ENCODE results near the gene BAZ1B. TPM values are rescaled to one million over a fixed set of nuclear protein-coding genes. Genes with fewer than 3 reads are reported as not detected.
"Not testable (repeated sequence)": the region's sequence is repeated elsewhere in the genome, so short reads cannot be mapped to it uniquely, and the experiment has no call there.

Gene BAZ1B
- total and polyA plus RNA-seq, 4 experiments from 2014 or later: 5.8 to 78.6 (median 52.2) TPM

GRCh38 chr7:73423519-73424488 lies 98.3 kb downstream of the BAZ1B start:
- DNase-seq: no peak
- H3K36me3 Mint-ChIP-seq: no peaks in the 10 kb centered on the region
- H3K4me1 Mint-ChIP-seq: peaks cover 0 to 5% (median under 1%) of the 10 kb centered on the region in 4 donors
- Histone ChIP-seq H3K4me1 (ENCODE audit: insufficient read depth, low read length) (no peaks in the 10 kb centered on the region), H3K36me3 (ENCODE audit: insufficient read depth, low read length) (no peaks in the 10 kb centered on the region), H3K9me3 (ENCODE audit: control insufficient read depth in 1 of 2, low read length in 2 of 2) (no peaks in the 10 kb centered on the region), H3K27me3 (ENCODE audit: insufficient read depth, low read length) (no peaks in the 10 kb centered on the region), H3K4me3 (ENCODE audit: low read length in 2 of 2) (no peak overlapping the region), H3K27ac (ENCODE audit: low read depth, low read length) (no peak overlapping the region)
- H3K9me3 Mint-ChIP-seq: no peaks in the 10 kb centered on the region
- peaks cover 0 to 4% of the 10 kb centered on the region in 2 donors for H3K27me3 Mint-ChIP-seq
- H3K27ac Mint-ChIP-seq: no peak overlapping the region
- CTCF ChIA-PET (ENCODE audit: partially characterized antibody): interaction anchor here (0.8 kb wide), 1 partner anchor 28 kb away, joined by 3 read pairs; no protein-coding TSS in a partner anchor
- H3K4me3 Mint-ChIP-seq: no peak overlapping the region
- intact Hi-C loops (cut with micrococcal nuclease): no loop called here
- POLR2A ChIA-PET (ENCODE audit: partially characterized antibody): no interaction called here

GRCh38 chr7:73420610-73421009 lies 101.5 kb downstream of the BAZ1B start:
- not testable (repeated sequence) for H3K9me3 ChIP-seq (ENCODE audit: control insufficient read depth in 1 of 2, low read length in 2 of 2)

GRCh38 chr7:73420016-73420415 lies 102.1 kb downstream of the BAZ1B start:
- H3K9me3 Mint-ChIP-seq; CTCF ChIA-PET (ENCODE audit: partially characterized antibody); H3K36me3 Mint-ChIP-seq; H3K27me3 Mint-ChIP-seq; H3K4me1 ChIP-seq (ENCODE audit: insufficient read depth, low read length); POLR2A ChIA-PET (ENCODE audit: partially characterized antibody); H3K4me3 ChIP-seq (ENCODE audit: low read length in 2 of 2); DNase-seq; intact Hi-C loops (cut with micrococcal nuclease); H3K4me1 Mint-ChIP-seq; H3K27me3 ChIP-seq (ENCODE audit: insufficient read depth, low read length); H3K9me3 ChIP-seq (ENCODE audit: control insufficient read depth in 1 of 2, low read length in 2 of 2); H3K36me3 ChIP-seq (ENCODE audit: insufficient read depth, low read length); H3K27ac ChIP-seq (ENCODE audit: low read depth, low read length): not testable (repeated sequence)
- H3K27ac Mint-ChIP-seq: peak overlapping the region in 1 of 7 donors; percentile 21
- peak overlapping the region in 1 of 8 donors; percentile 23 for H3K4me3 Mint-ChIP-seq

More at GRCh38 chr7:73420610-73421009, 101.5 kb downstream of the BAZ1B start:
- H3K9me3 Mint-ChIP-seq; H3K4me1 Mint-ChIP-seq; H3K27me3 Mint-ChIP-seq; DNase-seq; H3K27me3 ChIP-seq (ENCODE audit: insufficient read depth, low read length); H3K4me3 ChIP-seq (ENCODE audit: low read length in 2 of 2); H3K4me3 Mint-ChIP-seq; H3K36me3 Mint-ChIP-seq; H3K4me1 ChIP-seq (ENCODE audit: insufficient read depth, low read length); intact Hi-C loops (cut with micrococcal nuclease); H3K27ac ChIP-seq (ENCODE audit: low read depth, low read length); POLR2A ChIA-PET (ENCODE audit: partially characterized antibody); H3K36me3 ChIP-seq (ENCODE audit: insufficient read depth, low read length); CTCF ChIA-PET (ENCODE audit: partially characterized antibody): not testable (repeated sequence)
- H3K27ac Mint-ChIP-seq: peak overlapping the region in 2 of 7 donors; percentile 29 to 43

- no peak overlapping the region for H3K27ac ChIP-seq (ENCODE audit: low read depth, low read length)
- peaks cover 0 to 5% (median under 1%) of the 10 kb centered on the region in 4 donors for H3K4me1 Mint-ChIP-seq
- H3K4me3 Mint-ChIP-seq: no peak overlapping the region
- POLR2A ChIA-PET (ENCODE audit: partially characterized antibody): no interaction called here
- DNase-seq: no peak
- no peaks in the 10 kb centered on the region for H3K36me3 Mint-ChIP-seq
- intact Hi-C loops (cut with micrococcal nuclease): no loop called here
- H3K9me3 ChIP-seq (ENCODE audit: control insufficient read depth in 1 of 2, low read length in 2 of 2): no peaks in the 10 kb centered on the region
- CTCF ChIA-PET (ENCODE audit: partially characterized antibody): no interaction called here
- no peaks in the 10 kb centered on the region for H3K36me3 ChIP-seq (ENCODE audit: insufficient read depth, low read length)
- H3K9me3 Mint-ChIP-seq: no peaks in the 10 kb centered on the region
- peaks cover 1% of the 10 kb centered on the region in 2 donors for H3K27me3 Mint-ChIP-seq
- no peak overlapping the region for H3K4me3 ChIP-seq (ENCODE audit: low read length in 2 of 2)
- no peaks in the 10 kb centered on the region for H3K4me1 ChIP-seq (ENCODE audit: insufficient read depth, low read length)
- no peaks in the 10 kb centered on the region for H3K27me3 ChIP-seq (ENCODE audit: insufficient read depth, low read length)
- H3K27ac Mint-ChIP-seq: no peak overlapping the region
These were observed 103.9 kb downstream of the BAZ1B start for GRCh38 chr7:73418113-73418703.

- H3K36me3 Mint-ChIP-seq; CTCF ChIA-PET (ENCODE audit: partially characterized antibody); H3K9me3 Mint-ChIP-seq; H3K27ac Mint-ChIP-seq; H3K4me3 Mint-ChIP-seq; H3K27ac ChIP-seq (ENCODE audit: low read depth, low read length); H3K36me3 ChIP-seq (ENCODE audit: insufficient read depth, low read length); H3K4me1 Mint-ChIP-seq; POLR2A ChIA-PET (ENCODE audit: partially characterized antibody); H3K27me3 Mint-ChIP-seq; H3K9me3 ChIP-seq (ENCODE audit: control insufficient read depth in 1 of 2, low read length in 2 of 2); intact Hi-C loops (cut with micrococcal nuclease); H3K4me3 ChIP-seq (ENCODE audit: low read length in 2 of 2); DNase-seq; H3K4me1 ChIP-seq (ENCODE audit: insufficient read depth, low read length); H3K27me3 ChIP-seq (ENCODE audit: insufficient read depth, low read length): not testable (repeated sequence)
These were observed 111.5 kb downstream of the BAZ1B start for GRCh38 chr7:73410541-73411131.

GRCh38 chr7:73404860-73405259 lies 117.2 kb downstream of the BAZ1B start:
- intact Hi-C loops (cut with micrococcal nuclease); POLR2A ChIA-PET (ENCODE audit: partially characterized antibody): not testable (repeated sequence)

GRCh38 chr7:73399185-73400050 lies 122.7 kb downstream of the BAZ1B start:
- H3K4me3 Mint-ChIP-seq: peak overlapping the region; percentile 49 to 76 (median 62)
- H3K4me3 ChIP-seq (ENCODE audit: low read length in 2 of 2); H3K36me3 ChIP-seq (ENCODE audit: insufficient read depth, low read length); H3K9me3 Mint-ChIP-seq; intact Hi-C loops (cut with micrococcal nuclease); CTCF ChIA-PET (ENCODE audit: partially characterized antibody); H3K36me3 Mint-ChIP-seq; H3K4me1 Mint-ChIP-seq; H3K27ac ChIP-seq (ENCODE audit: low read depth, low read length); H3K4me1 ChIP-seq (ENCODE audit: insufficient read depth, low read length); H3K9me3 ChIP-seq (ENCODE audit: control insufficient read depth in 1 of 2, low read length in 2 of 2); POLR2A ChIA-PET (ENCODE audit: partially characterized antibody); H3K27me3 ChIP-seq (ENCODE audit: insufficient read depth, low read length): not testable (repeated sequence)
- H3K27me3 Mint-ChIP-seq: peaks cover 10 to 11% of the 10 kb centered on the region in 2 donors
- H3K27ac Mint-ChIP-seq: peak overlapping the region in 4 of 7 donors; percentile 11 to 75 (median 62)
- DNase-seq: peak in 4 of 5 donors; percentile 40 to 50 (median 45)

More at GRCh38 chr7:73404860-73405259, 117.2 kb downstream of the BAZ1B start:
- H3K4me1 Mint-ChIP-seq; CTCF ChIA-PET (ENCODE audit: partially characterized antibody); H3K36me3 ChIP-seq (ENCODE audit: insufficient read depth, low read length); H3K9me3 ChIP-seq (ENCODE audit: control insufficient read depth in 1 of 2, low read length in 2 of 2); H3K27me3 Mint-ChIP-seq; H3K4me1 ChIP-seq (ENCODE audit: insufficient read depth, low read length); H3K4me3 ChIP-seq (ENCODE audit: low read length in 2 of 2); DNase-seq; H3K9me3 Mint-ChIP-seq; H3K27ac Mint-ChIP-seq; H3K4me3 Mint-ChIP-seq; H3K36me3 Mint-ChIP-seq; H3K27ac ChIP-seq (ENCODE audit: low read depth, low read length); H3K27me3 ChIP-seq (ENCODE audit: insufficient read depth, low read length): not testable (repeated sequence)
